Left ventricle myocardium inferior (tissue), 1 donor: ENCODE measurements around the gene IMPDH2. TPM values are rescaled to one million over a fixed set of nuclear protein-coding genes. Genes with fewer than 3 reads are reported as not detected.
A peak's percentile ranks its signal among the peaks of the same experiment; 100 is the strongest.
"Not testable (repeated sequence)": the region's sequence is repeated elsewhere in the genome, so short reads cannot be mapped to it uniquely, and the experiment has no call there.

Source experiments
- DNase-seq: peaks from one replicate; pipeline ENCODE4 v3.0.0-alpha.2; 2020
- H3K27ac ChIP-seq: fragments of 200-600 bp; replicated peaks from 2 replicates; pipeline ENCODE4 v1.8.0; 2021
- H3K27me3 ChIP-seq: fragments of 200-600 bp; 2 replicates; pipeline ENCODE4 v1.8.0; 2021; ENCODE audit warnings: low read depth
- H3K36me3 ChIP-seq: fragments of 200-600 bp; 2 replicates; pipeline ENCODE4 v1.8.0; 2021
- H3K4me1 ChIP-seq: fragments of 200-600 bp; 2 replicates; pipeline ENCODE4 v1.8.0; 2021
- H3K4me3 ChIP-seq: fragments of 200-600 bp; 2 replicates; pipeline ENCODE4 v1.8.0; 2021; ENCODE audit warnings: mild to moderate bottlenecking, moderate library complexity
- H3K9me3 ChIP-seq: fragments of 200-600 bp; replicated peaks from 2 replicates; pipeline ENCODE4 v1.8.0; 2021
- intact Hi-C: fragments of 100-400 bp; cut with micrococcal nuclease; formaldehyde crosslinking; loops from one replicate; pipeline ENCODE4 v1.11.0; 2022
- total RNA-seq: library from RNA; stranded (reverse); fragmentation: NEBNext Ultra II Directional; extraction: Animal tissue kit (Norgen Biotek cat#: 25700); gene quantifications from one replicate; pipeline ENCODE4 v1.2.1, GENCODE V29; 2021
- TF ChIP-seq, protein P1 (sequence below): fragments of 200-600 bp; IDR thresholded peaks from 2 replicates; pipeline ENCODE4 v1.8.0; 2021; ENCODE audit warnings: antibody characterized with exemption, mild to moderate bottlenecking, borderline replicate concordance
- donor health status: DM: no; HTN: yes; CAD: no; lungs with severe emphysema.

IMPDH2 gene
- total RNA-seq, 1 donor from 2014 or later = 46.9 TPM

DNA sequence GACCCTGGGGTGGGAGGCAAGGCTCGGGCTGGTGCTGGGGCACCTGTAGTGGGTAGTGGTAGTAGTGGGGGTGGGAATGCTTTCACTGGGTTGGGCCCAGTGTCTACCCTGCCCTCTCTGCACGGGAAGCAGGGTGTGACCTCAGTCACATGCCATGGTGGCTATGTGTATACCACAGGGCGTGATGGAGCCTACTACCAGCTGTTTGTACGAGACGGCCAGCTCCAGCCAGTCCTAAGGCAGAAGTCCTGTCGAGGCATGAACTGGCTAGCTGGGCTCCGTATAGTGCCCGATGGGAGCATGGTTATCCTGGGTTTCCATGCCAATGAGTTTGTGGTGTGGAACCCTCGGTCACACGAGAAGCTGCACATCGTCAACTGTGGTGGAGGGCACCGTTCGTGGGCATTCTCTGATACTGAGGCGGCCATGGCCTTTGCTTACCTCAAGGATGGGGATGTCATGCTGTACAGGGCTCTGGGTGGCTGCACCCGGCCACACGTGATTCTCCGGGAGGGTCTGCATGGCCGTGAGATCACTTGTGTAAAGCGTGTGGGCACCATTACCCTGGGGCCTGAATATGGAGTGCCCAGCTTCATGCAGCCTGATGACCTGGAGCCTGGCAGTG, 16.0 kb downstream of the IMPDH2 start:
- Histone ChIP-seq H3K27ac (peak overlapping the region; percentile 70), H3K36me3 (peaks cover 48% of the 10 kb centered on the region), H3K27me3 (no peaks in the 10 kb centered on the region), H3K4me3 (no peak overlapping the region), H3K9me3 (no peaks in the 10 kb centered on the region), H3K4me1 (peaks cover 48% of the 10 kb centered on the region)
- DNase-seq = no peak
- intact Hi-C loops = no loop called here
- TF ChIP-seq, protein P1, sequence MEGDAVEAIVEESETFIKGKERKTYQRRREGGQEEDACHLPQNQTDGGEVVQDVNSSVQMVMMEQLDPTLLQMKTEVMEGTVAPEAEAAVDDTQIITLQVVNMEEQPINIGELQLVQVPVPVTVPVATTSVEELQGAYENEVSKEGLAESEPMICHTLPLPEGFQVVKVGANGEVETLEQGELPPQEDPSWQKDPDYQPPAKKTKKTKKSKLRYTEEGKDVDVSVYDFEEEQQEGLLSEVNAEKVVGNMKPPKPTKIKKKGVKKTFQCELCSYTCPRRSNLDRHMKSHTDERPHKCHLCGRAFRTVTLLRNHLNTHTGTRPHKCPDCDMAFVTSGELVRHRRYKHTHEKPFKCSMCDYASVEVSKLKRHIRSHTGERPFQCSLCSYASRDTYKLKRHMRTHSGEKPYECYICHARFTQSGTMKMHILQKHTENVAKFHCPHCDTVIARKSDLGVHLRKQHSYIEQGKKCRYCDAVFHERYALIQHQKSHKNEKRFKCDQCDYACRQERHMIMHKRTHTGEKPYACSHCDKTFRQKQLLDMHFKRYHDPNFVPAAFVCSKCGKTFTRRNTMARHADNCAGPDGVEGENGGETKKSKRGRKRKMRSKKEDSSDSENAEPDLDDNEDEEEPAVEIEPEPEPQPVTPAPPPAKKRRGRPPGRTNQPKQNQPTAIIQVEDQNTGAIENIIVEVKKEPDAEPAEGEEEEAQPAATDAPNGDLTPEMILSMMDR = no peak

DNA sequence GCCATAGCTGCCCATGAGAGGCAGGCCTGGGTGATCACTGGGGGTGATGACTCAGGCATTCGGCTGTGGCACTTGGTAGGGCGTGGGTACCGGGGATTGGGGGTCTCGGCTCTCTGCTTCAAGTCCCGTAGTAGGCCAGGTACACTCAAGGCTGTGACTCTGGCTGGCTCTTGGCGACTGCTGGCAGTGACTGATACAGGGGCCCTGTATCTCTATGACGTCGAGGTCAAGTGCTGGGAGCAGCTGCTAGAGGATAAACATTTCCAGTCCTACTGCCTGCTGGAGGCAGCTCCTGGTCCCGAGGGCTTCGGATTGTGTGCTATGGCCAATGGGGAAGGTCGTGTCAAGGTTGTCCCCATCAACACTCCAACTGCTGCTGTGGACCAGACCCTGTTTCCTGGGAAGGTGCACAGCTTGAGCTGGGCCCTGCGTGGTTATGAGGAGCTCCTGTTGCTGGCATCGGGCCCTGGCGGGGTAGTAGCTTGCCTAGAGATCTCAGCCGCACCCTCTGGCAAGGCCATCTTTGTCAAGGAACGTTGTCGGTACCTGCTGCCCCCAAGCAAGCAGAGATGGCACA, 16.7 kb downstream of the IMPDH2 start:
- H3K27me3 ChIP-seq = no peaks in the 10 kb centered on the region
- DNase-seq = no peak
- TF ChIP-seq, protein P1 = no peak
- peaks cover 48% of the 10 kb centered on the region for H3K36me3 ChIP-seq
- no peaks in the 10 kb centered on the region for H3K9me3 ChIP-seq
- H3K27ac ChIP-seq = peak overlapping the region; percentile 70
- intact Hi-C loops = no loop called here
- H3K4me3 ChIP-seq = no peak overlapping the region
- H3K4me1 ChIP-seq = peaks cover 48% of the 10 kb centered on the region

DNA sequence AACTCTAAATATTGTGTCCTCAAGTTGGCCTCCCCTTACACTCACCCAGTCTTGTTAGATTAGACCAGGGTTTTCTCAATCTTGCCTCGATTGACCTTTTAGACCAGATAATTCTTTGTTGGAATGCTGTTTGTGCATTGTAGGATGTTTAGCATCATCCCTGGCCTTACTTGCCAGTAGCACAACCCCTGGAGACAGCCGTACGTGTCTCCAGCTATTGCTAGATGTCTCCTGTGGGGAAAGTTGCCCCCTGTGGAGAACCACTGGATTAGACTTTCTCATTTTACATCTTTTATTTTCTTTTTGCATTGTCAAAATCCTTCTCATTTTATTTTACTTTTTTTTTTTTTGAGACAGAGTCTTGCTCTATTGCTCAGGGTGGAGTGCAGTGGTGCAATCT, 19.8 kb downstream of the IMPDH2 start:
- H3K4me3 ChIP-seq = no peak overlapping the region
- peaks cover 57% of the 10 kb centered on the region for H3K4me1 ChIP-seq
- TF ChIP-seq, protein P1 = no peak
- no peak for DNase-seq
- no peak overlapping the region for H3K27ac ChIP-seq
- intact Hi-C loops = no loop called here
- peaks cover 27% of the 10 kb centered on the region for H3K36me3 ChIP-seq
- no peaks in the 10 kb centered on the region for H3K9me3 ChIP-seq
- no peaks in the 10 kb centered on the region for H3K27me3 ChIP-seq

DNA sequence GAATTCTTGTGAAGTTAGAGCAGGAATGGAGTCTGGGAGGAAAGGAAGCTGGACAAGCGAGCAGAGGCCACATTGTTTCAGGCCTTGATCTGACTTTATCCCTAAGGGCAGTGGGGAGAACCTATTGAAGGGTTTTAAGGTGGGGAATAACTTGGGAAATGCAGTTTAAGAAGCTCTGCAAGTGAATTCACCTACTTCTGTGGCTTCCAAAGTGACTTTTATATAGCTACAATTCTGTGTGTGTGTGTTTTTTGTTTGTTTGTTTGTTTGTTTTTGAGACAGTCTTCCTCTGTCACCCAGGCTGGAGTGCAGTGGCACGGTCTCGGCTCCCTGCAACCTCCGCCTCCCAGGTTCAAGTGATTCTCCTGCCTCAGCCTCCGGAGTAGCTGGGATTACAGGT, 20.6 kb downstream of the IMPDH2 start:
- H3K27me3 ChIP-seq, DNase-seq, H3K9me3 ChIP-seq, intact Hi-C loops: not testable (repeated sequence)
- Histone ChIP-seq H3K4me3 (peak overlapping the region; percentile 91), H3K36me3 (peaks cover 20% of the 10 kb centered on the region), H3K27ac (peak overlapping the region; percentile 98), H3K4me1 (peaks cover 52% of the 10 kb centered on the region)

DNA sequence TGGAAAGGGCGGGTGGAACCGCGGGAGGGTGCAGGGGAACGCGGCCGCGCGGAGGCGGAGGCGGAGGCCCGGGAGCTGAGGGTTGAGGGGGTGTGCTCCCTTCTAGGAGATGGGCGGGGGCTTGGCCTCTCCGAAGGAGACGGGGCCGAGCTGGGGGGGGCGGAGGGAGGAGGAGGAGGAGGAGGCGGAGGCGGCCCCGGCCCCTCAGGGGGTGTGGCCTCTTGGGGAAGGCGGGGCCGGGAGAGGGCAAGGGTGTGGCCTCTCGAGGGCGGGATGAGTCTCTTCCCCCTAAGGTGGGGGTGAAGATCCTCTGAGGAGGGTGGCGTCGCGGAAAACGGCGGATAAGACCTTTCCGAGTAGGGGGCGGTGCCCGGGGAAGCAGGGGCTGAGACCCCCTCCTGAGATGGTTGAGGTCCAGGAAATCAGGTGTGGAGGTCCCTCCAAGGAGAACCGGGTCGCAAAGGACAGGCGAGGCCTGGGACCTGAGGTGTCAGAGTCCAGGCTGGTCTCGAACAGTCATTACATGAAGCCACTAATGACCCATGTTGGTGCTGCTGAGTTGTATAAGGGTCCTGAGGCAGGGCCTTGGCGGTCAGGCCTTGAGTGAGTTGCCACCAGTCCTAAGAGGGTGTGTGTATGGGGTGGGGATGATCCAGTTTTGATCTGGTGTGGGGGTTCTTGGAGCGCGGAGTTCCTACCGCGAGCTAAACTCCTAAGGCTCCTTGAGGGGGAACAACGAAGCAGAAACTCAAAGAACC, 21.2 kb downstream of the IMPDH2 start:
- intact Hi-C loops = no loop called here
- Histone ChIP-seq H3K36me3 (peaks cover 14% of the 10 kb centered on the region), H3K9me3 (no peaks in the 10 kb centered on the region), H3K27ac (peak overlapping the region; percentile 98), H3K4me1 (peaks cover 46% of the 10 kb centered on the region), H3K4me3 (peak overlapping the region; percentile 91), H3K27me3 (no peaks in the 10 kb centered on the region)
- TF ChIP-seq, protein P1 = no peak
- peak; percentile 88 for DNase-seq
